ENCODE results near the gene CARHSP1.
A peak's percentile ranks its signal among the peaks of the same experiment; 100 is the strongest.

The CARHSP1 gene

GRCh38 chr16:8869212-8869987, 594 bp upstream of the CARHSP1 start:
- DNase-seq (ENCODE audit: low read depth) = no peak
- peak overlapping the region; percentile 60 for H3K4me3 ChIP-seq (ENCODE audit: low read depth, low read length)
- TF ChIP-seq CTCF (conservative IDR thresholded peaks at IDR 0.05; ENCODE audit: low read depth, low read length) = no peak

GRCh38 chr16:8867932-8868415, 832 bp downstream of the CARHSP1 start:
- no peak for TF ChIP-seq CTCF (conservative IDR thresholded peaks at IDR 0.05; ENCODE audit: low read depth, low read length)
- DNase-seq (ENCODE audit: low read depth) = peak; percentile 47
- H3K4me3 ChIP-seq (ENCODE audit: low read depth, low read length) = peak overlapping the region; percentile 80

GRCh38 chr16:8867216-8867931, 1.4 kb downstream of the CARHSP1 start:
- DNase-seq (ENCODE audit: low read depth) = no peak
- peak overlapping the region; percentile 80 for H3K4me3 ChIP-seq (ENCODE audit: low read depth, low read length)
- TF ChIP-seq CTCF (conservative IDR thresholded peaks at IDR 0.05; ENCODE audit: low read depth, low read length) = no peak

- TF ChIP-seq CTCF (conservative IDR thresholded peaks at IDR 0.05; ENCODE audit: low read depth, low read length) = no peak
- DNase-seq (ENCODE audit: low read depth) = no peak
- peak overlapping the region; percentile 80 for H3K4me3 ChIP-seq (ENCODE audit: low read depth, low read length)
Observed at GRCh38 chr16:8866884-8867215, 2.0 kb downstream of the CARHSP1 start.

GRCh38 chr16:8866118-8866883, 2.5 kb downstream of the CARHSP1 start:
- DNase-seq (ENCODE audit: low read depth) = peak; percentile 37
- TF ChIP-seq CTCF (conservative IDR thresholded peaks at IDR 0.05; ENCODE audit: low read depth, low read length) = no peak
- H3K4me3 ChIP-seq (ENCODE audit: low read depth, low read length) = peak overlapping the region; percentile 80

- TF ChIP-seq CTCF (conservative IDR thresholded peaks at IDR 0.05; ENCODE audit: low read depth, low read length) = no peak
- H3K4me3 ChIP-seq (ENCODE audit: low read depth, low read length) = peak overlapping the region; percentile 4
- DNase-seq (ENCODE audit: low read depth) = no peak
Observed at GRCh38 chr16:8865145-8865882, 3.5 kb downstream of the CARHSP1 start.
